Measurements from ENCODE around the gene SCN1A.

DNA sequence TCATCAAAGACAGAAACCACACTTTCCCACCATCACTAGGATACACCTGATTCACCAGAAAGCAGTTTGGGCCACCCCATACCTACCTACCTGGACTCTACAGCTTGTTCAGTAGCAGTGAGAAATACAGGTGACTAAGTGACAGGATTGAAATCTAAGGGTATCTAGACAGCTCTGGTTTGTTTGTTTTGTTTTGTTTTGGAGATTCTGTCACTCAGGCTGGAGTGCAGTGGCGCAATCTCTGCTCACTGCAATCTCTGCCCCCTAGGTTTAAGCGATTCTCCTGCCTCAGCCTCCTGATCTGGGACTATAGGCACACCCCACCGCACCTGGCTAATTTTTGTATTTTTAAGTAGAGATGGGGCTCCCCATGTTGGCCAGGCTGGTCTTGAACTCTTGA lies 177.4 kb downstream of the SCN1A start:
- TF ChIP-seq, protein P1, sequence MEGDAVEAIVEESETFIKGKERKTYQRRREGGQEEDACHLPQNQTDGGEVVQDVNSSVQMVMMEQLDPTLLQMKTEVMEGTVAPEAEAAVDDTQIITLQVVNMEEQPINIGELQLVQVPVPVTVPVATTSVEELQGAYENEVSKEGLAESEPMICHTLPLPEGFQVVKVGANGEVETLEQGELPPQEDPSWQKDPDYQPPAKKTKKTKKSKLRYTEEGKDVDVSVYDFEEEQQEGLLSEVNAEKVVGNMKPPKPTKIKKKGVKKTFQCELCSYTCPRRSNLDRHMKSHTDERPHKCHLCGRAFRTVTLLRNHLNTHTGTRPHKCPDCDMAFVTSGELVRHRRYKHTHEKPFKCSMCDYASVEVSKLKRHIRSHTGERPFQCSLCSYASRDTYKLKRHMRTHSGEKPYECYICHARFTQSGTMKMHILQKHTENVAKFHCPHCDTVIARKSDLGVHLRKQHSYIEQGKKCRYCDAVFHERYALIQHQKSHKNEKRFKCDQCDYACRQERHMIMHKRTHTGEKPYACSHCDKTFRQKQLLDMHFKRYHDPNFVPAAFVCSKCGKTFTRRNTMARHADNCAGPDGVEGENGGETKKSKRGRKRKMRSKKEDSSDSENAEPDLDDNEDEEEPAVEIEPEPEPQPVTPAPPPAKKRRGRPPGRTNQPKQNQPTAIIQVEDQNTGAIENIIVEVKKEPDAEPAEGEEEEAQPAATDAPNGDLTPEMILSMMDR (conservative IDR thresholded peaks at IDR 0.05): no peak
- no peak for TF ChIP-seq ZFX (IDR thresholded peaks at IDR 0.05)
